A549 (cell line): ENCODE data around the gene FGF2. TPM values are rescaled to one million over a fixed set of nuclear protein-coding genes. Genes with fewer than 3 reads are reported as not detected.

Experiments used
- ATAC-seq, 2 experiments: fragments of 200-7000 bp in 1 of 2; fragments of >200 bp in 1 of 2; cut with Nextera tagmentation in 1 of 2; cut with Tn5 transposase in 1 of 2; 3 replicates each; pipeline versions ENCODE4 v1.8.0 to v1.9.1; 2018 to 2020; ENCODE audit warnings: mild to moderate bottlenecking in 1 of 2, moderate library complexity in 1 of 2
- CTCF ChIA-PET: fragments of 300-600 bp; sonication (Branson Sonifier 250); formaldehyde crosslinking; extraction: SDS; loops from one replicate; lab custom pipeline; 2021; ENCODE audit warnings: antibody characterized with exemption, inconsistent platforms; lab: Yijun Ruan, JAX
- POLR2A ChIA-PET: fragments of 350-600 bp; formaldehyde crosslinking; extraction: SDS; loops from one replicate; lab custom pipeline; 2021; ENCODE audit warnings: antibody characterized with exemption, inconsistent platforms; lab: Yijun Ruan, JAX
- DNase-seq, 2 experiments: peaks; one replicate each; pipeline versions ENCODE4 v3.0.0 to v3.0.0-alpha.2; 2011 to 2016; ENCODE audit warnings: low read depth in 1 of 2, low spot score in 1 of 2
- FAIRE-seq: peaks from 2 replicates; lab custom pipeline; 2011; peaks lifted over from hg19 to GRCh38; lab: Jason Lieb, UNC
- H3K27ac ChIP-seq, 2 experiments: fragments of >200 bp; sonication (Bioruptor Twin); formaldehyde crosslinking; 3 replicates each; pipeline ENCODE4 v1.5.1; 2016 to 2017
- H3K4me1 ChIP-seq: fragments of >200 bp; sonication (Bioruptor Twin); formaldehyde crosslinking; 3 replicates; pipeline ENCODE4 v1.6.1; 2016
- H3K4me2 ChIP-seq: fragments of >200 bp; sonication (Bioruptor Twin); formaldehyde crosslinking; 3 replicates; pipeline ENCODE4 v1.6.1; 2016
- H3K4me3 ChIP-seq: fragments of >200 bp; sonication (Bioruptor Twin); formaldehyde crosslinking; 3 replicates; pipeline ENCODE4 v1.5.1; 2016
- H3K9me3 ChIP-seq: fragments of >200 bp; sonication (Bioruptor Twin); formaldehyde crosslinking; 3 replicates; pipeline ENCODE4 v1.6.1; 2016
- BCL3 ChIP-seq: fragments of >200 bp; sonication (Bioruptor Twin); formaldehyde crosslinking; IDR thresholded peaks from 3 replicates; pipeline ENCODE4 v1.6.1; 2016
- CBX2 ChIP-seq: fragments of 200-600 bp; sonication (generic); IDR thresholded peaks from 2 replicates; pipeline ENCODE4 v1.6.1; 2016; ENCODE audit warnings: low read depth, mild to moderate bottlenecking, borderline replicate concordance
- EHF ChIP-seq: fragments of 250-450 bp; sonication (Bioruptor Pico); IDR thresholded peaks from 2 replicates; pipeline ENCODE4 v1.5.0; 2020; ENCODE audit warnings: mild to moderate bottlenecking
- FOSB ChIP-seq: fragments of 250-450 bp; sonication (Bioruptor Pico); IDR thresholded peaks from 2 replicates; pipeline ENCODE4 v1.5.0; 2020; ENCODE audit warnings: mild to moderate bottlenecking, moderate library complexity
- HMGXB4 ChIP-seq: fragments of 250-450 bp; sonication (Bioruptor Pico); IDR thresholded peaks from 2 replicates; pipeline ENCODE4 v1.5.0; 2021; ENCODE audit warnings: mild to moderate bottlenecking, moderate library complexity, borderline replicate concordance
- HOXA7 ChIP-seq: fragments of 250-450 bp; sonication (Bioruptor Pico); IDR thresholded peaks from 2 replicates; pipeline ENCODE4 v1.5.0; 2020; ENCODE audit warnings: mild to moderate bottlenecking, moderate library complexity
- HOXB5 ChIP-seq: fragments of 250-450 bp; sonication (Bioruptor Pico); IDR thresholded peaks from 2 replicates; pipeline ENCODE4 v1.5.0; 2020; ENCODE audit warnings: mild to moderate bottlenecking, moderate library complexity
- JUNB ChIP-seq: fragments of >200 bp; sonication (Bioruptor Twin); formaldehyde crosslinking; IDR thresholded peaks from 2 replicates; pipeline ENCODE4 v1.6.1; 2016
- MAFK ChIP-seq: fragments of 450-650 bp; IDR thresholded peaks from 2 replicates; pipeline ENCODE4 v1.6.1; 2014; ENCODE audit not compliant: partially characterized antibody
- NFE2L2 ChIP-seq: fragments of 150-350 bp; conservative IDR thresholded peaks from 2 replicates; pipeline ENCODE4 v1.6.1; 2014; ENCODE audit warnings: low read length
- POLR2A ChIP-seq: IDR thresholded peaks from 2 replicates; pipeline ENCODE4 v1.6.1; 2012; ENCODE audit warnings: mild to moderate bottlenecking, low read length
- POLR2AphosphoS2 ChIP-seq: conservative IDR thresholded peaks from 2 replicates; pipeline ENCODE4 v1.6.1; 2012; ENCODE audit warnings: low read length, improper control_type of control experiment, inconsistent platforms
- RAD21 ChIP-seq, 2 experiments: fragments of >200 bp in 1 of 2; sonication (Bioruptor Twin) in 1 of 2; formaldehyde crosslinking in 1 of 2; IDR thresholded peaks in 1 of 2; conservative IDR thresholded peaks in 1 of 2; 2 replicates in 1 of 2; 3 replicates in 1 of 2; pipeline ENCODE4 v1.6.1; 2012 to 2018; ENCODE audit warnings: inconsistent platforms in 1 of 2
- RARB ChIP-seq: fragments of 250-450 bp; sonication (Bioruptor Pico); IDR thresholded peaks from 2 replicates; pipeline ENCODE4 v1.8.0; 2021; ENCODE audit warnings: mild to moderate bottlenecking, moderate library complexity
- REST ChIP-seq: fragments of 200-600 bp; sonication (generic); IDR thresholded peaks from 2 replicates; pipeline ENCODE4 v1.6.1; 2016; ENCODE audit warnings: antibody characterized with exemption, mild to moderate bottlenecking, moderate library complexity
- RNF2 ChIP-seq: fragments of 200-600 bp; sonication (generic); IDR thresholded peaks from 2 replicates; pipeline ENCODE4 v1.6.1; 2016; ENCODE audit warnings: low read depth, mild to moderate bottlenecking, antibody characterized with exemption, moderate library complexity, borderline replicate concordance
- TFCP2L1 ChIP-seq: fragments of 250-450 bp; sonication (Bioruptor Pico); IDR thresholded peaks from 2 replicates; pipeline ENCODE4 v1.5.0; 2021; ENCODE audit warnings: mild to moderate bottlenecking
- ZNF302 ChIP-seq: fragments of 250-450 bp; sonication (Bioruptor Pico); IDR thresholded peaks from 2 replicates; pipeline ENCODE4 v1.9.0; 2021; ENCODE audit warnings: inconsistent platforms, mild to moderate bottlenecking, moderate library complexity
- WGBS: methylation state at CpG from one replicate; pipeline ENCODE4 v1.1.6; 2017; ENCODE audit errors: missing lambda C conversion rate; 5-methylcytosine and 5-hydroxymethylcytosine counted together
- polyA plus RNA-seq, 4 experiments: library from polyadenylated mRNA; depleted of rRNA in 3 of 4; stranded (reverse); fragments of >200 nt; fragmentation: RNase III in 1 of 4; extraction: RNeasy Plus Mini Kit Qiagen cat#74134 plus additional on column Dnase treatment in 1 of 4; gene quantifications; 2 replicates in 3 of 4; 3 replicates in 1 of 4; pipeline ENCODE4 v1.2.3, GENCODE V29; 2011 to 2017

The FGF2 gene
- polyA plus RNA-seq, 2 of the 4 experiments (the other 2 are of a cell fraction): 35.1 to 45.2 TPM

- ChIA-PET POLR2A (no interaction called here), CTCF (no interaction called here)
- Histone ChIP-seq H3K9me3 (no peaks in the 10 kb centered on the region), H3K4me2 (peak overlapping the region; percentile 68), H3K4me3 (no peak overlapping the region), H3K27ac (peak overlapping the region; percentile 73 to 76; a peak in 5 of 6 replicates), H3K4me1 (peaks cover 61% of the 10 kb centered on the region)
- ATAC-seq (peak; percentile 59 to 66; a peak in 5 of 6 replicates), DNase-seq (peak in 1 of 2 experiments; percentile 37), FAIRE-seq (no peak)
- TF ChIP-seq BCL3 (no peak), RAD21 (conservative IDR thresholded peaks at IDR 0.05 in 1 of 2, IDR thresholded peaks at IDR 0.05 in 1 of 2) (no peak), TFCP2L1 (CRISPR knock-in tag) (no peak), POLR2AphosphoS2 (no peak), POLR2A (no peak), MAFK (no peak), HOXA7 (CRISPR knock-in tag) (no peak), HOXB5 (CRISPR knock-in tag) (no peak)
- 9% methylated on average over 1 of the region's 1 CpG for WGBS
Measured at GRCh38 chr4:122889726-122890125, 63.1 kb downstream of the FGF2 start.

- Histone ChIP-seq H3K4me2 (peak overlapping the region; percentile 68), H3K27ac (peak overlapping the region; percentile 73 to 76), H3K4me3 (no peak overlapping the region), H3K9me3 (no peaks in the 10 kb centered on the region), H3K4me1 (peaks cover 62% of the 10 kb centered on the region)
- no peak for TF ChIP-seq REST
- TF ChIP-seq JUNB: peak; percentile 14; the same call in 1 of the 2 replicates
- ATAC-seq: peak; percentile 43 to 58; a peak in 4 of 6 replicates
- CTCF ChIA-PET: no interaction called here
- WGBS: 24% methylated on average over 2 of the region's 2 CpGs
- DNase-seq: no peak
- POLR2A ChIA-PET: no interaction called here
- FAIRE-seq: no peak
Measured at GRCh38 chr4:122890147-122890795, 63.6 kb downstream of the FGF2 start.

GRCh38 chr4:122894827-122895226 is 68.2 kb downstream of the FGF2 start:
- FAIRE-seq: no peak
- TF ChIP-seq MAFK: peak; percentile 8
- no peak for TF ChIP-seq RNF2
- peak in 1 of 2 experiments; percentile 45; a peak in 3 of 6 replicates for ATAC-seq
- peaks cover 87% of the 10 kb centered on the region for H3K4me1 ChIP-seq
- peak overlapping the region; percentile 83 to 85 for H3K27ac ChIP-seq
- peak overlapping the region; percentile 58 for H3K4me2 ChIP-seq
- no peak overlapping the region for H3K4me3 ChIP-seq
- DNase-seq: peak in 1 of 2 experiments; percentile 13
- H3K9me3 ChIP-seq: no peaks in the 10 kb centered on the region
- 45% methylated on average over 3 of the region's 3 CpGs for WGBS
- CTCF ChIA-PET: interaction anchor here (3.1 kb wide), 1 partner anchor 19 kb away, joined by 13 read pairs; no protein-coding TSS in a partner anchor
- POLR2A ChIA-PET: no interaction called here

- 15% methylated on average over 1 of the region's 1 CpG for WGBS
- H3K4me3 ChIP-seq: no peak overlapping the region
- no peaks in the 10 kb centered on the region for H3K9me3 ChIP-seq
- FAIRE-seq: no peak
- no peak for DNase-seq
- peaks cover 87% of the 10 kb centered on the region for H3K4me1 ChIP-seq
- peak overlapping the region; percentile 83 to 91 for H3K27ac ChIP-seq
- ChIA-PET POLR2A (no interaction called here), CTCF (interaction anchor here (0.6 to 3.1 kb wide), 3 partner anchors 18 to 577 kb away, joined by 5 to 13 read pairs (median 13); no protein-coding TSS in a partner anchor)
- no peak for ATAC-seq
- peak overlapping the region; percentile 58 for H3K4me2 ChIP-seq
- TF ChIP-seq NFE2L2 (no peak), HMGXB4 (no peak), EHF (no peak), BCL3 (no peak), RARB (CRISPR knock-in tag) (no peak), FOSB (CRISPR knock-in tag) (no peak), ZNF302 (CRISPR knock-in tag) (no peak), CBX2 (no peak), MAFK (no peak), HOXB5 (CRISPR knock-in tag) (no peak)
Measured at GRCh38 chr4:122895336-122895995, 68.8 kb downstream of the FGF2 start.
